Measurements from ENCODE around the gene TPRA1.

The TPRA1 gene

GRCh38 chr3:127587876-127588275 is 2.7 kb downstream of the TPRA1 start (continued):
- no peak for TF ChIP-seq POU6F1 (CRISPR knock-in tag; IDR thresholded peaks at IDR 0.05; ENCODE audit: borderline replicate concordance, low read depth)
- no peak for TF ChIP-seq SNAI2 (CRISPR knock-in tag; IDR thresholded peaks at IDR 0.05)

- TF ChIP-seq CSRNP3 (CRISPR knock-in tag; IDR thresholded peaks at IDR 0.05) (no peak), ZNF565 (CRISPR knock-in tag; conservative IDR thresholded peaks at IDR 0.05; ENCODE audit: low read depth) (no peak), TCF4 (CRISPR knock-in tag; IDR thresholded peaks at IDR 0.05; ENCODE audit: borderline replicate concordance) (no peak), PPARA (CRISPR knock-in tag; IDR thresholded peaks at IDR 0.05; ENCODE audit: borderline replicate concordance) (no peak), CREB5 (CRISPR knock-in tag; IDR thresholded peaks at IDR 0.05; ENCODE audit: low read depth) (no peak), OSR1 (CRISPR knock-in tag; IDR thresholded peaks at IDR 0.05) (no peak), TSHZ2 (CRISPR knock-in tag; IDR thresholded peaks at IDR 0.05) (no peak), ZNF70 (CRISPR knock-in tag; IDR thresholded peaks at IDR 0.05) (no peak), SNAI2 (CRISPR knock-in tag; IDR thresholded peaks at IDR 0.05) (no peak), ESRRG (CRISPR knock-in tag; IDR thresholded peaks at IDR 0.05) (no peak), ZNF8 (CRISPR knock-in tag; IDR thresholded peaks at IDR 0.05) (no peak), TOX (CRISPR knock-in tag; IDR thresholded peaks at IDR 0.05; ENCODE audit: borderline replicate concordance) (no peak)
- ATAC-seq = no peak
Measured at GRCh38 chr3:127585813-127586413, 4.6 kb downstream of the TPRA1 start.

GRCh38 chr3:127585163-127585812 is 5.2 kb downstream of the TPRA1 start:
- no peak for TF ChIP-seq OSR1 (CRISPR knock-in tag; IDR thresholded peaks at IDR 0.05)
- no peak for TF ChIP-seq ZNF70 (CRISPR knock-in tag; IDR thresholded peaks at IDR 0.05)
- no peak for TF ChIP-seq CSDC2 (CRISPR knock-in tag; IDR thresholded peaks at IDR 0.05)
- TF ChIP-seq TCF4 (CRISPR knock-in tag; IDR thresholded peaks at IDR 0.05; ENCODE audit: borderline replicate concordance) = no peak
- TF ChIP-seq GLIS3 (CRISPR knock-in tag; IDR thresholded peaks at IDR 0.05) = no peak
- no peak for TF ChIP-seq ZNF8 (CRISPR knock-in tag; IDR thresholded peaks at IDR 0.05)
- no peak for TF ChIP-seq ZFP3 (CRISPR knock-in tag; IDR thresholded peaks at IDR 0.05)
- ATAC-seq = no peak

GRCh38 chr3:127584734-127585133 is 5.8 kb downstream of the TPRA1 start:
- TF ChIP-seq SNAI2 (CRISPR knock-in tag; IDR thresholded peaks at IDR 0.05) = no peak
- no peak for TF ChIP-seq OSR1 (CRISPR knock-in tag; IDR thresholded peaks at IDR 0.05)
- no peak for TF ChIP-seq GLIS3 (CRISPR knock-in tag; IDR thresholded peaks at IDR 0.05)
- TF ChIP-seq ZNF8 (CRISPR knock-in tag; IDR thresholded peaks at IDR 0.05) = no peak
- TF ChIP-seq PPARA (CRISPR knock-in tag; IDR thresholded peaks at IDR 0.05; ENCODE audit: borderline replicate concordance) = no peak
- TF ChIP-seq ZNF565 (CRISPR knock-in tag; conservative IDR thresholded peaks at IDR 0.05; ENCODE audit: low read depth) = no peak
- no peak for TF ChIP-seq TSHZ2 (CRISPR knock-in tag; IDR thresholded peaks at IDR 0.05)
- TF ChIP-seq BACH2 (CRISPR knock-in tag; IDR thresholded peaks at IDR 0.05; ENCODE audit: borderline replicate concordance) = no peak
- no peak for TF ChIP-seq RARB (CRISPR knock-in tag; IDR thresholded peaks at IDR 0.05)
- no peak for TF ChIP-seq ARNTL (CRISPR knock-in tag; IDR thresholded peaks at IDR 0.05; ENCODE audit: borderline replicate concordance, low read depth)
- no peak for TF ChIP-seq TCF4 (CRISPR knock-in tag; IDR thresholded peaks at IDR 0.05; ENCODE audit: borderline replicate concordance)
- no peak for TF ChIP-seq TOX (CRISPR knock-in tag; IDR thresholded peaks at IDR 0.05; ENCODE audit: borderline replicate concordance)
- TF ChIP-seq CSDC2 (CRISPR knock-in tag; IDR thresholded peaks at IDR 0.05) = no peak
- TF ChIP-seq ESRRG (CRISPR knock-in tag; IDR thresholded peaks at IDR 0.05) = no peak
- ATAC-seq = no peak
